Measurements from ENCODE around the gene FANCC.

FANCC gene

DNA sequence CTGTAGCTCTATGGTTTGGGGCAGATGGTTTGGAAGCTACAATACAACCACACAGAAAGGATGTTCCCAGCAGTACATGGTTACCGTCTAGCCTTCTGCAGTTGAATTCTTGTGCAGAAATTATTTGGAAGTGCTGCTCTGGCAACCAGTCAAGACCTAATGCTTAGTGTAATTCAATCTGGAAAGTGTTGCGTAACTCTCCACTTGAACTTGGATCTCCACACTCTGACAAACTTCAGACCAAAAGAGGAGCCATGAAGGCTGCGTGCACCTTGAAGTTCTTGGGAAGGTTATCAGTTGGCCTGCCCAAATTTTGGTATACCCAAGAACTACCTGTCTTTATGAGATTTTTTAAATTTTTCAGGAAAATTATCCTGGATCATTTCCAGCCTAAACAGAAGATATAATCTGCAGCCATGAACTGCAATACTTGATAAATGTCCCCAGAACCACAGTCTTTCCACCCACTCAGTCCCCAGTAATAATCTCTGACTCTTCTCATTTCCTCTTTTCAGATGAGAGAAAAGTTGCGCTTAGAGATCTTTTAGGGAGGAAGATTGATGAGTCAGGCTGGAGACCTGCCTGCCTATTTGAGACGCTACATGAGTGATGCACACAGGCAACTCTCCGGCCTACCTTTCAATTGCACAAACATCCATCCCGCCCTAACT is 159.9 kb downstream of the FANCC start:
- DNase-seq (ENCODE audit: low read depth, low spot score) = peak; percentile 6
- no peak overlapping the region for H3K27ac ChIP-seq

DNA sequence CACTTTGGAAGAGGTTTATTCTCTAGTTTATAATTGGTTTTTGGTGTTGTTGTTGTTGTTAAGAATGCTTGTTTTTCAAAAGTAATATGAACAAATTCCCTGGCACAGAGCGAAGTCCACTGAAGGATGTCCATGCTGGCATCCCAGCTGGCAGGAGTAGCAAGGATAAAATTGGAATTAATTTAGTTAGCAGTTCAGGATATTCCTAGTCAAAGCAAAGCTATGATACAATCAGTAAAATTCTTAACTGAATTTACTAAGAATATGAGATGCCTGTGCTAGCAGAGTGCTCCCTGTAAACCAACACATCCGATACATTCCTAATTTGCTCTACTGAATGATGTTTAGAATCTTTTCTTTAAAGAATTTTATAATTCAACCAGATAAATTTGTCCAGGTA is 161.4 kb downstream of the FANCC start:
- no peak for DNase-seq (ENCODE audit: low read depth, low spot score)

DNA sequence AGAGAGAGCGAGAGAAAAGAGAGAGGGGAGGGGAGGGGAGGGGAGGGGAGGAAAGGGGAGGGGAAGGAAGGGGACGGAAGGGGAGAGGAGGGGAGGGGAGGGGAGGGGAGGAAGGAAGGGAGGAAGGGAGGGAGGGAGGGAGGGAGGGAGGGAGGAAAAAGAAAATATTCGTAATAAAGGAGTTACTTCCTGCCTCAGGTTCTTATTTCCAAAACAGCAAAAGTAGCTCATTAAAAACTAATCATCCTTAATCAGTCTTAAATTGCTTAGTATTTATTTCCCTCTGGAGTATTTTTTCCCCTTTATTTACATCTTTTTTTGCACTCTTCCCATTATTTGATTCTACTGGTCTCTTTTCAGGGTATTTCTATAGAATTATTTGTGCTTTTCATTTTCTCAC is 162.3 kb downstream of the FANCC start:
- no peak for DNase-seq (ENCODE audit: low read depth, low spot score)
- H3K27ac ChIP-seq = no peak overlapping the region

More for the DNA sequence above, 161.4 kb downstream of the FANCC start:
- no peak overlapping the region for H3K27ac ChIP-seq

- no peak for DNase-seq (ENCODE audit: low read depth, low spot score)
- no peak overlapping the region for H3K27ac ChIP-seq
Measured at GRCh38 chr9:95150903-95151302, 166.6 kb downstream of the FANCC start.

GRCh38 chr9:95148208-95148520 is 169.3 kb downstream of the FANCC start:
- no peak for DNase-seq (ENCODE audit: low read depth, low spot score)
- H3K27ac ChIP-seq = no peak overlapping the region

GRCh38 chr9:95147452-95148207 is 169.9 kb downstream of the FANCC start:
- DNase-seq (ENCODE audit: low read depth, low spot score) = no peak
- no peak overlapping the region for H3K27ac ChIP-seq

- DNase-seq (ENCODE audit: low read depth, low spot score) = no peak
- no peak overlapping the region for H3K27ac ChIP-seq
Measured at GRCh38 chr9:95143591-95144561, 173.6 kb downstream of the FANCC start.

GRCh38 chr9:95142728-95143127 is 174.8 kb downstream of the FANCC start:
- no peak overlapping the region for H3K27ac ChIP-seq
- no peak for DNase-seq (ENCODE audit: low read depth, low spot score)

GRCh38 chr9:95142315-95142714 is 175.2 kb downstream of the FANCC start:
- DNase-seq (ENCODE audit: low read depth, low spot score) = no peak
- H3K27ac ChIP-seq = no peak overlapping the region

- no peak for DNase-seq (ENCODE audit: low read depth, low spot score)
- no peak overlapping the region for H3K27ac ChIP-seq
Measured at GRCh38 chr9:95140821-95141220, 176.7 kb downstream of the FANCC start.

GRCh38 chr9:95139126-95139525 is 178.4 kb downstream of the FANCC start:
- no peak for DNase-seq (ENCODE audit: low read depth, low spot score)
- no peak overlapping the region for H3K27ac ChIP-seq

DNA sequence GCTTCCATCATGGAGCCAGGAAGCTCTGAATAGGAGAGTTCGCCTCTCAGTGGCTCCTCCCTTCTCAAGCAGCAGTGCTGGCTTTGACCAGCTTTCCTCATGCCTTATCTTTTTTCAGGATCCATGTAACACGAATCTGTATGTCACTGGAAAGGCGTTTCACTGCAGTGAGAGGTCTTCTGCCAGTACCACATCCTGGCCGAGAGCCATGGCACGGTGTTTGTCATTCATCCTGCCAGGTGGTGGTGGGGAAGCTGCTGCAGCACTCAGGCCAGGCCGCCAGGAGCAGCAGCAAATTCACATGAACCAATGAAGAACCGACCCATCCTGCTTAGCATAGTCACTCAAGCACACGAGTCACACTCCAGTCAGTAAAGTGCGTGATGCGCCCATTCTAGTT is 179.0 kb downstream of the FANCC start:
- no peak for DNase-seq (ENCODE audit: low read depth, low spot score)
- H3K27ac ChIP-seq = no peak overlapping the region

DNA sequence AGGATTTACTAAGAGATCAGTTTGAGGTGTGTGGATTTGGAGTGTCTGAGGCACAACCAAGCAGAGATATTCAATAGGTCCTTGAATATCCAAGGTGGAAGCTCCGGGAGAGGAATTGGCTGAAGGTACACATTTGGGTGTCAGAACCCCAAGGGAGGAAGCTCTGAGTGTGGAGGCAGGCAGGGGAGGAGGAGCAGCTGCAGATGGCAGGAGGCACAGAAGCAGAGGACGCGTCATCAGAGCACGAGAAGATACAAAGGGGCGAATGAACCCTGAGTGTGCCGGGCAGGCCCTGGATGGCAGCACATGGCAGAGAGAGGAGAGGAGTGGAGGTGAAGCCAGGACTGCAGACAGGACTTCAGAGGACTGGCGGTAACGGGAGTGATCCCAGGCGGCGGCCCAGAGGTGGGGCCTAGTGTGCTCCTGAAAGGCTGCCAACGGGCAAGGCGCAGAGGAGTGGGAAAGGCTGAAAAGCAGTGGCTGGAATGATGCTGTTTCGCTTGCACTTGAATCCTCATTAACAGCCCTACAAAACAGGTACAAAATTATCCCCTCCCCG is 179.8 kb downstream of the FANCC start:
- H3K27ac ChIP-seq = no peak overlapping the region
- DNase-seq (ENCODE audit: low read depth, low spot score) = no peak

GRCh38 chr9:95135756-95136155 is 181.8 kb downstream of the FANCC start:
- H3K27ac ChIP-seq = no peak overlapping the region
- DNase-seq (ENCODE audit: low read depth, low spot score) = no peak

GRCh38 chr9:95134457-95134881 is 183.0 kb downstream of the FANCC start:
- no peak overlapping the region for H3K27ac ChIP-seq
- DNase-seq (ENCODE audit: low read depth, low spot score) = no peak

- no peak for DNase-seq (ENCODE audit: low read depth, low spot score)
- H3K27ac ChIP-seq = no peak overlapping the region
Measured at GRCh38 chr9:95133325-95133705, 184.2 kb downstream of the FANCC start.

DNA sequence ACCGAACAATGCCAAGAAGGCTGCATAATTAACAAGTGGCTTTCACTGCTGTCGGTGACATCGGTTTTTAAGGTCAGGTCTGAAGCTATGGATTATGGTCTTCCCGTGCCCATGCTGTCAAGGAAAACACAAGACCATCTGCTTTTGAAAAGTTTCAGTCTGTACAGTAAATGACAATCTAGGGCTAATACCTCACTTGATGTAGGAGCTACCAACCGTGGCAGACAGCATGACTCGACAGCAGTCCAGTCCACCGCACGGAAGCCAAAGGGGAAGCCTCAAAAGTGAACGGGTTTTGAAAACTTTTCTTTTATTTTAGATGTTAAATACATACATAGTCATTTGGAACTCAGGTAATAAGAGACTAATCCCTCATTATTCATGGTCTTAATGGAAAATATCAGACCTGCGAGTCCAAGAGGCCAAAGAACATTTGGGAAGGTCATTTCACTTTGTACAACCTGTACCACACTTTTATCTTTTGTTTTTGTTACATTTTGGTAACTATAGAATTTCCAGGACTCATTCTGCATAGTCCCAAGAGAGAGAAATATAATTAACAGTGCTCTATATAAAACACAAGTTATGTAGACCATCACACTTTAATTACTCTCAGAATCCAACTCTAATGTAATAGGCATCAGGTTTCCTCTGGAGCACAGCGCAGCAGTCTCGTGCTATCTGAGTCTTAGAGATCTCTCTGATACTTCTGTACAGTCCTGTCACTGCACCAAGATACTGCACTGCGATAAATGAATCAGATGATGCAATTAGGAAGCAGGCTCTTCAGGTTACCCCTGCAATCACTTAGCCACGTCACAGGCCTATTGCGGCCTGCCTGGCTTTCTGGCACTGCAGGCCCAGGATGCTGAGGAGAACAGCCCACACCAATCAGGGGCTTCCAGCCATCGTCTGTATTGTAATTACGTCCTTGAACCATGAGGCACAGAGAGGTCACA is 184.9 kb downstream of the FANCC start:
- H3K27ac ChIP-seq = no peak overlapping the region
- DNase-seq (ENCODE audit: low read depth, low spot score) = no peak

DNA sequence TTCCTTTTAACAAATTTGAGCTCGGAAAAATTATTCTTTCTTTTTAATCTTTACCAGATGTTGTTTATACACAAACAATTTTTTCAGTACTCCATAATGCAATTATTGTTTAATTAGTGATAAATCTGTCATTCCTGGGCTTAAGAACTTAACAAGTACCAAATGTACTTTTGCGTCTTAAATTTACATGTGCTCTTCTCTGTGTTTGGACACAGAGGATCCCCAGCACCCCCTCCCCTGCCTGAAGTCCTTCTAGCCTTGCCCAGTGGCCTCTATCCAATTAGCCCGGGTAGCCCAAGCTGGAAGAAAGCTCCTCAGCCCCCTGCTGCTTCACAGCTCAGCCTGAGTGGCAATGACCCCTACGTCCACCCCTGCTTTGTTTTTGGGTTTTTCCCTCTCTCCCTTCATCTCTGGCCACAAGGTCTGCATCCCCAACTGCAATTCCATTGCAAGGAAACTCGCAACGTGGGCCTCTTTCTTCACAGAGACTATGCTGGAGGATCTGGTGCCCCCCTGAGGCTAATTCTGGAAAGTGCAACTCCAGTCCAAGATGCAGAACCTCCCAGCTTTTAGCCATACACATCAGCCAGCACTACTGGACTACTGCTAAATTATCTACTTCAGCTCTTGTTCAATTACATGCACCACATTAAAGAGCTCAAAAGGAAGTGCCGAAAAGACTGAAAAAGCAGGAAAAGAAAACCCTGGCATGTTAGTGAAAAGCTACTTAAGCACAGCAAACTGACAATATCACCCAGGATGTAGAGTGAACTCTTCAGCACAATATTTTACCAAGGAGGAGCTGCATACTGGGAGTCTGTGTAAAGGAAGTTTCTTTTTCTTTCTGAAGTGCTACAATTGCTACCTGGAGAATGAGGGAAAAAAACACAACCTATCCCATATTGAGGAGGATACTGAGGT is 186.2 kb downstream of the FANCC start:
- DNase-seq (ENCODE audit: low read depth, low spot score) = no peak

GRCh38 chr9:95130484-95130883 is 187.0 kb downstream of the FANCC start:
- DNase-seq (ENCODE audit: low read depth, low spot score) = no peak
- no peak overlapping the region for H3K27ac ChIP-seq

More for the DNA sequence above, 186.2 kb downstream of the FANCC start:
- no peak overlapping the region for H3K27ac ChIP-seq
